Transverse colon (tissue), 4 donors: ENCODE data around the gene CRABP1. TPM values are rescaled to one million over a fixed set of nuclear protein-coding genes. Genes with fewer than 3 reads are reported as not detected.
"Not testable (repeated sequence)": the region's sequence is repeated elsewhere in the genome, so short reads cannot be mapped to it uniquely, and the experiment has no call there.

ENCODE experiments used
- DNase-seq: peaks from one replicate; pipeline ENCODE4 v3.0.0-alpha.2; 2019
- H3K27ac ChIP-seq, 4 donors: fragments of 200-600 bp; sonication (generic); 2 replicates each; pipeline ENCODE4 v1.5.1; 2016 to 2018; ENCODE audit warnings: inconsistent platforms in 4 of 4
- H3K27me3 ChIP-seq: fragments of 200-600 bp; sonication (generic); 2 replicates; pipeline ENCODE4 v1.5.1; 2017; ENCODE audit warnings: inconsistent platforms
- H3K36me3 ChIP-seq, 4 donors: fragments of 200-600 bp; sonication (generic); 2 replicates each; pipeline ENCODE4 v1.5.1; 2017 to 2019; ENCODE audit warnings: inconsistent platforms in 4 of 4
- H3K4me1 ChIP-seq, 4 donors: fragments of 200-600 bp; sonication (generic); 2 replicates each; pipeline ENCODE4 v1.5.1; 2017 to 2020; ENCODE audit warnings: inconsistent platforms in 4 of 4
- H3K4me3 ChIP-seq, 4 donors: fragments of 200-600 bp; sonication (generic); 1 replicate in 1 of 4; 2 replicates in 3 of 4; pipeline versions ENCODE4 v1.5.1 to v1.6.1; 2017 to 2019; ENCODE audit warnings: inconsistent platforms in 4 of 4
- H3K9me3 ChIP-seq, 2 donors: fragments of 200-600 bp; sonication (generic); 2 replicates each; pipeline ENCODE4 v1.5.1; 2017 to 2019; ENCODE audit warnings: inconsistent platforms in 2 of 2
- CTCF ChIP-seq, 5 experiments: fragments of 200-600 bp in 3 of 5; fragments of 450-650 bp in 2 of 5; sonication (generic) in 3 of 5; IDR thresholded peaks; 1 replicate in 2 of 5; 2 replicates in 3 of 5; pipeline ENCODE4 v1.5.1; 2016 to 2017; ENCODE audit warnings: antibody characterized with exemption in 5 of 5, inconsistent platforms in 3 of 5, mild to moderate bottlenecking in 2 of 5, moderate library complexity in 1 of 5
- EP300 ChIP-seq: sonication (generic); formaldehyde crosslinking; IDR thresholded peaks from one replicate; pipeline ENCODE4 v1.6.1; 2017; ENCODE audit warnings: antibody characterized with exemption, low read depth
- POLR2A ChIP-seq: fragments of 450-650 bp; IDR thresholded peaks from one replicate; pipeline ENCODE4 v1.6.1; 2016; ENCODE audit warnings: antibody characterized with exemption, mild to moderate bottlenecking, moderate library complexity
- POLR2AphosphoS5 ChIP-seq, 3 donors: sonication (generic); formaldehyde crosslinking; IDR thresholded peaks; one replicate each; pipeline ENCODE4 v1.6.1; 2016; ENCODE audit warnings: antibody characterized with exemption in 3 of 3
- WGBS, 2 donors: methylation state at CpG; one replicate each; pipeline ENCODE4 v1.1.5; 2018; ENCODE audit warnings: low coverage in 1 of 2; 5-methylcytosine and 5-hydroxymethylcytosine counted together
- in situ Hi-C, 4 donors: fragments of 200-750 bp; cut with MboI; loops; one replicate each; pipeline versions ENCODE4 v1.15.0 to v1.15.1; 2017; ENCODE audit warnings: low sequenced_read_pairs in 3 of 4, low pct_ligation_motif_present in 1 of 4, low pct_unique_long_range_greater_than_20kb in 1 of 4
- intact Hi-C: fragments of 100-400 bp; cut with DNase I; formaldehyde crosslinking; loops from one replicate; pipeline ENCODE4 v1.15.1; 2023; ENCODE audit warnings: low total_unique reads
- total RNA-seq, 4 donors: library from RNA; depleted of rRNA; stranded (reverse); fragments of >200 nt; gene quantifications; one replicate each; pipeline ENCODE4 v1.1.0, GENCODE V29; 2016

The CRABP1 gene
- total RNA-seq, 4 donors from 2014 or later: 1.9 to 2.7 TPM; not detected in 2

- in situ Hi-C loops (no loop called here), intact Hi-C loops (no loop called here)
- Histone ChIP-seq H3K4me1 (peaks cover 5 to 37% (median 13%) of the 10 kb centered on the region in 4 donors), H3K36me3 (no peaks in the 10 kb centered on the region), H3K9me3 (no peaks in the 10 kb centered on the region), H3K27ac (peak overlapping the region; percentile 55 to 91 (median 78)), H3K4me3 (no peak overlapping the region), H3K27me3 (no peaks in the 10 kb centered on the region)
- 24 to 69% methylated on average over 3 to 5 of the region's 5 CpGs for WGBS, 2 donors
- no peak for TF ChIP-seq CTCF (IDR thresholded peaks at IDR 0.05)
- peak; percentile 86 for DNase-seq
Observed at GRCh38 chr15:78372880-78373279, 32.7 kb downstream of the CRABP1 start.

DNA sequence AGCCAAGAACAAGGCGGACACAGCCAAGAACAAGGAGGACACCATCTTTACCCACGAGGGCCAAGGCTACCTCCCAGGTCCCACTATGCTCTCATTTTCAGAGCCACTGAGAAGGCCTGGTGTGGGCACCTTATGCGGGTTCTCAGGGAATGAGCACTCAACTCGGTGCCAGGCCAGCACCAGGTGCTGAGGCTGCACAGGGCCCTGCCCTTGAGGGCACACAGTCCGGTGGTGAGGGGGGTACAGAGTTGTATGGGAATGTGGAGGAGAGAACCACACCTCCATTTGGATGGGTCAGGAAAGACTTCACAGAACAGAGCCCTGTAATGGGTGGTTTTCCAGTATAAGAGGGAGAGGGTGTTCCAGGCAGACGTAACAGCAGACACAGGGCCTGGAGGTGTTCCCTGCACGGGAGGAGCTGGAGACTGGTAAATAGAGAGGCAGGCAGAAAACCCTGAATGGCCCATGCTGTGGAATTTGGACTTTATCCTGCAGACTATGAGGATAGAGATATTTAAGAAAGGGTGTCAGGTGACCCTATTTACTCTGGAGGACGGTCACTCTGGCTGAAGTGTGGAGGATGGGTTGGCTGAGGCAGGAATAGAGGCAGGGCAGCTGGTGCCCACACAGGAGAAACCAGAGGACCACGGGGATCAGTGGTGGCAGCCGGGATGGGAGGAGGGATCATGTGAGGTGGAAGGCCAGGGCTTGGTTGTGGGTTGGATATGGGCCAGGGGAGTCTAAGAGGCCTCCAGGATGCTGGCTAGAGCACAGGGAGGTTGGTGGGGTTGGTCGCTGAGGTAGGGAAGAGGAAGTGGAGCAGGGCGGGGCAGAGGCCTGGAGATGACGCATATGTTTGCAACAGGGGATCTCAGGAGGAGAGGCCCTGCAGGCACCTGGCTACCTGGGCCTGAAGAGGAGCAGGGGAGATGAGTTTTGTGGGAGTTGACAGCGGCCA is 34.6 kb downstream of the CRABP1 start:
- H3K36me3 ChIP-seq: no peaks in the 10 kb centered on the region
- no peak overlapping the region for H3K4me3 ChIP-seq
- H3K27ac ChIP-seq: peak overlapping the region; percentile 85 to 91 (median 88)
- H3K27me3 ChIP-seq: no peaks in the 10 kb centered on the region
- in situ Hi-C loops: no loop called here
- TF ChIP-seq CTCF (IDR thresholded peaks at IDR 0.05) (no peak), EP300 (peak; percentile 46), POLR2AphosphoS5 (IDR thresholded peaks at IDR 0.05) (peak in 2 of 3 donors; percentile 67 to 76), POLR2A (peak; percentile 68)
- DNase-seq: peak; percentile 88
- 30 to 48% methylated on average over 6 to 14 of the region's 14 CpGs for WGBS, 2 donors
- H3K9me3 ChIP-seq: no peaks in the 10 kb centered on the region
- intact Hi-C loops: no loop called here
- peaks cover 5 to 37% (median 13%) of the 10 kb centered on the region in 4 donors for H3K4me1 ChIP-seq

DNA sequence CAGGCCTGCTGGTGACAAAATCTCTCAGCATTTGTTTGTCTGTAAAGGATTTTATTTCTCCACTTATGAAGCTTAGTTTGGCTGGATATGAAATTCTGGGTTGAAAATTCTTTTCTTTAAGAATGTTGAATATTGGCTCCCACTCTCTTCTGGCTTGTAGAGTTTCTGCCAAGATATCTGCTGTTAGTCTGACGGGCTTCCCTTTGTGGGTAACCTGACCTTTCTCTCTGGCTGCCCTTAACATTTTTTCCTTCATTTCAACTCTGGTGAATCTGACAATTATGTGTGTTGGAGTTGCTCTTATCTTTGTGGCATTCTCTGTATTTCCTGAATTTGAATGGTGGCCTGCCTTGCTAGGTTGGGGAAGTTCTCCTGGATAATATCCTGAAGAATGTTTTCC is 40.0 kb downstream of the CRABP1 start:
- DNase-seq, in situ Hi-C loops, H3K4me1 ChIP-seq, intact Hi-C loops, H3K36me3 ChIP-seq, H3K27ac ChIP-seq, H3K4me3 ChIP-seq, H3K27me3 ChIP-seq, H3K9me3 ChIP-seq: not testable (repeated sequence)
- WGBS, 2 donors: 78% methylated on average over 1 of the region's 1 CpG; no CpG with 5 or more reads in 1 of the 2 donors

DNA sequence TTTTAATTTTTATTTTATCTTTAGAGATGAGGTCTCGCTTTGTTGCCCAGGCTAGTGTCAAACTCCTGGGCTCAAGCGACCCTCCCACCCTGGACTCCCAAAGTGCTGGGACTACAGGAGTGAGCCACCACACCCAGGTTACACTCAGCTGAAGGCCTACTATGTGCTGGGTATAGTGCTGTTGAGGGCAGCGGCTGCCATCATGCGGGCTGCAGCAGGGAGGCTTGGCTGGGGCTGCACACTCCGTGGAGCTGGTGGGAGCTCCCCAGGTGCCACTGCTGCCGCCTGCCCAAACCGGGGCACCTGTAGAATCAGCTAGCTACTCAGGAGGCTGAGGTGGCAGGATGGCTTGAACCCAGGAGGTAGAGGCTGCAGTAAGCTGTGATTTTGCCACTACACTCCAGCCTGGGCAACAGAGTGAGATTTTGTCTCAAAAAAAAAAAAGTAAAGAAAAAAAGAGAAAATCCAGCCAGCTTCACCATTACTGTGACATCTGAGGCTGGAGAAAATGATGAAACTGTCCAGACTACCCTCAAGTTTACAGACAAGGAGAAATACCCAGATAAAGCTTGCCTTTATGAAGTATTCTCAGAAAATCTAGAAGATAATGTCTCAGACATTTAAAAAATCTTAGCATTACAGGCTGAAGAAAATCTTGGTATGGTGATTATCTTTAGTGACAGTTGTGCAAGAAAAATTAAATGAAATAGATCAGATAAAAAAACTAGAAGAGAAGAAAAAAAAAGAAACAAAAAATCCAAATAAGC is 42.1 kb downstream of the CRABP1 start:
- WGBS, 2 donors: 80 to 83% methylated on average over 1 to 4 of the region's 7 CpGs

More for the DNA sequence above, 42.1 kb downstream of the CRABP1 start:
- intact Hi-C loops: no loop called here
- Histone ChIP-seq H3K27me3 (no peaks in the 10 kb centered on the region), H3K36me3 (no peaks in the 10 kb centered on the region), H3K9me3 (no peaks in the 10 kb centered on the region), H3K4me1 (no peaks in the 10 kb centered on the region), H3K27ac (no peak overlapping the region), H3K4me3 (no peak overlapping the region)
- in situ Hi-C loops: no loop called here
- TF ChIP-seq POLR2AphosphoS5 (IDR thresholded peaks at IDR 0.05): no peak
- no peak for TF ChIP-seq EP300
- no peak for TF ChIP-seq POLR2A
- TF ChIP-seq CTCF (IDR thresholded peaks at IDR 0.05): no peak
- no peak for DNase-seq
